Small intestine (tissue), 7 donors: Measurements from ENCODE around the gene RCC1. TPM values are rescaled to one million over a fixed set of nuclear protein-coding genes. Genes with fewer than 3 reads are reported as not detected.
A peak's percentile ranks its signal among the peaks of the same experiment; 100 is the strongest.
"Not testable (repeated sequence)": the region's sequence is repeated elsewhere in the genome, so short reads cannot be mapped to it uniquely, and the experiment has no call there.

Source experiments
- DNase-seq, 2 donors: peaks; one replicate each; pipeline versions ENCODE4 v3.0.0 to v3.0.0-alpha.2; 2013
- FAIRE-seq: peaks from 2 replicates; lab custom pipeline; 2012; peaks lifted over from hg19 to GRCh38; lab: Jason Lieb, UNC
- H3K27ac ChIP-seq, 3 donors: one replicate each; pipeline ENCODE4 v1.5.1; 2013; ENCODE audit warnings: low read length in 2 of 3, mild to moderate bottlenecking in 2 of 3, control low read depth in 1 of 3, inconsistent platforms in 1 of 3, low read depth in 1 of 3, moderate library complexity in 1 of 3
- H3K27me3 ChIP-seq, 3 donors: one replicate each; pipeline ENCODE4 v1.6.1; 2013; ENCODE audit warnings: low read length in 3 of 3, inconsistent platforms in 1 of 3; ENCODE audit not compliant: control insufficient read depth in 3 of 3, insufficient read depth in 3 of 3
- H3K36me3 ChIP-seq, 3 donors: one replicate each; pipeline ENCODE4 v1.6.1; 2013; ENCODE audit warnings: low read length in 3 of 3, inconsistent platforms in 1 of 3, low read depth in 1 of 3, mild to moderate bottlenecking in 1 of 3, moderate library complexity in 1 of 3; ENCODE audit not compliant: control insufficient read depth in 3 of 3, insufficient read depth in 2 of 3
- H3K4me1 ChIP-seq, 3 donors: one replicate each; pipeline ENCODE4 v1.6.1; 2013; ENCODE audit warnings: low read length in 2 of 3, inconsistent platforms in 1 of 3, low read depth in 1 of 3, mild to moderate bottlenecking in 1 of 3, moderate library complexity in 1 of 3; ENCODE audit not compliant: control insufficient read depth in 3 of 3, insufficient read depth in 2 of 3
- H3K4me3 ChIP-seq, 3 donors: one replicate each; pipeline ENCODE4 v1.5.1; 2013; ENCODE audit warnings: low read length in 3 of 3, control low read depth in 1 of 3, inconsistent platforms in 1 of 3, low read depth in 1 of 3, mild to moderate bottlenecking in 1 of 3, moderate library complexity in 1 of 3
- H3K9me3 ChIP-seq, 2 donors: one replicate each; pipeline ENCODE4 v1.6.1; 2013; ENCODE audit warnings: low read depth in 1 of 2, low read length in 1 of 2; ENCODE audit not compliant: control insufficient read depth in 2 of 2, insufficient read depth in 1 of 2
- WGBS, 3 donors: extraction: QIAGEN DNeasy Blood & Tissue Kit; methylation state at CpG; one replicate each; pipeline ENCODE4 v1.1.7; 2013; 5-methylcytosine and 5-hydroxymethylcytosine counted together
- polyA plus RNA-seq, 4 donors: library from polyadenylated mRNA; stranded (reverse) in 3 of 4; unstranded in 1 of 4; fragments of 200-250 nt in 3 of 4; fragments of 120-200 nt in 1 of 4; gene quantifications; one replicate each; pipeline versions ENCODE4 v1.2.1 to v1.2.3, GENCODE V29; 2013
- donor health status: healthy with polysubstance abuse.
- donor health status: control.
- donor health status: control.
- donor health status: Bipolar disorder and iron deficiency.
- donor health status: healthy.

The RCC1 gene
- polyA plus RNA-seq, 4 donors = 31.1 to 69.5 (median 36.6) TPM

DNA sequence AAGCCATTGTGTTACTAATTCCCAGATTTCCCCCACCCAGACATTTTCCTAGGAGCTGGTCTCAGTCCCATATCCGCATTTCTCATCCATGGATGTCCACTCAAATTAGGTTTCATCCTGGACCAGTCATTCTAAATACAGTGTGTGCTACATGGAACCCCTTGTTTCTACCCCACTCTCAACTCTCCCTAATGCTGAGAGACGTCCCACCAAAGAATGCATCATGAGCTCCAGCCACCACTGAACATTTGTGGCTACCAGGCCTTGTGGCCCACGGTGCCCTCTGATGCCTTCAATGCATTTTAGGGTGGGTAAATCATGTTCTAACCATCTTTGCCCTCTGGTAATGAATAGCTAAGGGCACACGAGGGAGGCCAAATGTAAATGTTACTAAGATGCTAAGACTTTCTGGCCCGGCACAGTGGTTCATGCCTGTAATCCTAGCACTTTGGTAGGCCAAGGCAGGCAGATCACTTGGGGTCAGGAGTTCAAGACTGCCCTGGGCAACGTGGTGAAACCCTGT lies 72.9 kb downstream of the RCC1 start:
- no peaks in the 10 kb centered on the region for H3K9me3 ChIP-seq
- FAIRE-seq = no peak
- no peaks in the 10 kb centered on the region for H3K27me3 ChIP-seq
- no peak for DNase-seq
- H3K4me3 ChIP-seq = no peak overlapping the region
- H3K36me3 ChIP-seq = peaks cover 15 to 51% (median 23%) of the 10 kb centered on the region in 3 donors
- H3K4me1 ChIP-seq = peaks cover 0 to 18% (median 2%) of the 10 kb centered on the region in 3 donors
- H3K27ac ChIP-seq = no peak overlapping the region
- 65 to 73% (median 73%) methylated on average over 6 of the region's 6 CpGs for WGBS, 3 donors

GRCh38 chr1:28579401-28579800 lies 73.6 kb downstream of the RCC1 start:
- DNase-seq (no peak), FAIRE-seq (no peak)
- H3K27me3 ChIP-seq = no peaks in the 10 kb centered on the region
- peaks cover 0 to 18% (median 2%) of the 10 kb centered on the region in 3 donors for H3K4me1 ChIP-seq
- H3K27ac ChIP-seq = no peak overlapping the region
- 58 to 81% (median 75%) methylated on average over 1 of the region's 1 CpG for WGBS, 3 donors
- H3K9me3 ChIP-seq = no peaks in the 10 kb centered on the region
- H3K4me3 ChIP-seq = peak overlapping the region in 2 of 3 donors; percentile 79 to 94
- H3K36me3 ChIP-seq = peaks cover 14 to 45% (median 20%) of the 10 kb centered on the region in 3 donors

GRCh38 chr1:28580722-28581530 lies 75.1 kb downstream of the RCC1 start:
- peaks cover 0 to 18% (median 2%) of the 10 kb centered on the region in 3 donors for H3K4me1 ChIP-seq
- peaks cover 11 to 38% (median 19%) of the 10 kb centered on the region in 3 donors for H3K36me3 ChIP-seq
- H3K27ac ChIP-seq = peak overlapping the region; percentile 86 to 96 (median 91)
- 0 to 1% (median 1%) methylated on average over 26 of the region's 26 CpGs for WGBS, 3 donors
- H3K9me3 ChIP-seq = no peaks in the 10 kb centered on the region
- H3K27me3 ChIP-seq = no peaks in the 10 kb centered on the region
- DNase-seq (peak; percentile 65 to 77), FAIRE-seq (no peak)
- H3K4me3 ChIP-seq = peak overlapping the region; percentile 79 to 94 (median 94)

DNA sequence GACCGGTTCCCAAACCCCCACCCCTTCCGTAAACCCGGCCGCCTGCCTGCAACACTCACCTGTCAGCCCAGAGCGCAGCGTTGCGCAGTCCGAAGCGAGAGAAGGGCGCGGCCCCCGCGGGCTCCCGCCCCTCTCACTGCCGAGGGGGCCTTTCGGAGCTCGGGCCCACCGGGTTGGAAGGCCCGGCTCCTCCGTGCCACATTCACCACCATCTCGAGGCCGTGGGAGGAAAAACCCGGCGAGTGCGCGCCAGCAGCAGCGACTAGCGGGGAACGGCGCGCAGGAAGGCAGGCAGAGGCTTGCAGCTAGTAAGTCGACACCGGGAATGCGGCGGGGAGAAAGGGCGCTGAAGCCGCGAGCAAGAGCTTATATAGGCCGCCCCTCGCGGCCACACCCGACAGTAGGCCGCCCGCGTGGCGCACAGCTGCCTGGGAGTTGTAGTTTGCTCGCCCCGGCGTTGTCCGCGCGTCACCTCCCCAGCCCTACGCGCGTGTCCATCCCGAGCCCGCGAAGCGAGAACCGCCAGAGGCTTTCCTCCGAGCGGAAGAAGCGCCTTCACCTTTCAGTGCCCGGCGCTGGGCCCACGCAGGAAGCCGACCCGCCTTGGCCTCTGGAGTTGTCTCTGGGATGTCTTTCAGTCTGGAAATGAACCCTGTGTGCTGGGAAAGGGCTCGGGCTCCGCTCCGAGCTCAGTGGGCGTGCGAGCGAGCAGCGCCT lies 75.8 kb downstream of the RCC1 start:
- Histone ChIP-seq H3K27ac (peak overlapping the region; percentile 86 to 96 (median 95)), H3K4me3 (peak overlapping the region; percentile 79 to 94 (median 94)), H3K9me3 (no peaks in the 10 kb centered on the region), H3K27me3 (no peaks in the 10 kb centered on the region), H3K36me3 (peaks cover 10 to 34% (median 19%) of the 10 kb centered on the region in 3 donors), H3K4me1 (peaks cover 0 to 18% (median 2%) of the 10 kb centered on the region in 3 donors)
- peak; percentile 95 to 98 for DNase-seq
- no peak for FAIRE-seq
- 0 to 1% (median 0%) methylated on average over 55 to 75 of the region's 75 CpGs for WGBS, 3 donors

GRCh38 chr1:28582248-28582615 lies 76.4 kb downstream of the RCC1 start:
- 1 to 3% (median 1%) methylated on average over 10 of the region's 10 CpGs for WGBS, 3 donors
- FAIRE-seq (no peak), DNase-seq (peak in 1 of 2 donors; percentile 44)
- Histone ChIP-seq H3K4me3 (peak overlapping the region; percentile 45 to 94 (median 79)), H3K36me3 (peaks cover 9 to 31% (median 17%) of the 10 kb centered on the region in 3 donors), H3K9me3 (no peaks in the 10 kb centered on the region), H3K27ac (peak overlapping the region; percentile 86 to 96 (median 95)), H3K4me1 (peaks cover 0 to 18% (median 2%) of the 10 kb centered on the region in 3 donors), H3K27me3 (no peaks in the 10 kb centered on the region)

DNA sequence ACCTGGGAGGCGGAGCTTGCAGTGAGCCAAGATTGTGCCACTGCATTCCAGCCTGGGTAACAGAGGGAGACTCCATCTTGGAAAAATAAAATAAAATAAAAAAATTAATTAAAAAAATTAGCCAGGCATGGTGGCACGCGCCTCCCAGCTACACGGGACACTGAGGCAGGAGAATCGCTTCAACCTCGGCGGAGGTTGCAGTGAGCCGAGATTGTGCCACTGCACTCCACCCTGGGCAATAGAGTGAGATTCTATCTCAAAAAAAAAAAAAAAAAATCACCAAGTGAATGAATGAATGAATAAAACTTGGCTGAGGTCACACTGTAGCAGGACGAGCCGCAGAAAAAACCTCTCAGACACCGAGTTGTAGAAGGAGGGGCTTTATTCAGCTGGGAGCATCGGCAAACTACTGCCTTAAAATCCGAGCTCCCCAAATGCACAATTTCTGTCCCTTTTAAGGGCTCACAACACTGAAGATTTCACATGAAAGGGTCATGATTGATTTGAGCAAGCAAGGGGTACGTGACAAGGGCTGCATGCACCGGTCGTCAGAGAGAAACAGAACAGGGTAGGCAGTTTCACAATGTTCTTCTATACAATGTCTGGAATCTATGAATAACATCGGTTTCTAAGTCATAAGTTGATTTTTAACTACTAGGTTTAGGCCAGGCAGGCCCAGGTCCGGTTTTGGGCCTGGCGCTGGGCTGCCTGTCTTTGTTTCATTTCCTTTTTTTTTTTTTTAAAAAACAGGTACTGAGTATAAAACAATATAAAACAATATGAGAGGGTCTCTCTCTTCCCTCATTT lies 80.9 kb downstream of the RCC1 start:
- H3K9me3 ChIP-seq, H3K4me3 ChIP-seq, FAIRE-seq, H3K36me3 ChIP-seq, H3K27ac ChIP-seq, DNase-seq, H3K27me3 ChIP-seq: not testable (repeated sequence)
- 90 to 97% (median 95%) methylated on average over 19 of the region's 19 CpGs for WGBS, 3 donors
- peaks cover 0 to 26% (median 2%) of the 10 kb centered on the region in 3 donors for H3K4me1 ChIP-seq
